HG02938 (cell line): ENCODE results near the gene FN1.

Experiments
- ATAC-seq: cut with Tn5 transposase; IDR thresholded peaks from one replicate; pipeline ENCODE4 v1.9.1; 2021; ENCODE audit warnings: mild to moderate bottlenecking, moderate library complexity; ENCODE audit not compliant: unreplicated experiment

The FN1 gene

GRCh38 chr2:215388002-215388728, 47.7 kb downstream of the FN1 start:
- no peak for ATAC-seq

- ATAC-seq: no peak
Observed at GRCh38 chr2:215386566-215386965, 49.3 kb downstream of the FN1 start.

GRCh38 chr2:215384710-215385109, 51.2 kb downstream of the FN1 start:
- ATAC-seq: no peak

- ATAC-seq: no peak
Observed at GRCh38 chr2:215383652-215384279, 52.1 kb downstream of the FN1 start.

GRCh38 chr2:215382480-215382879, 53.4 kb downstream of the FN1 start:
- no peak for ATAC-seq

GRCh38 chr2:215382011-215382410, 53.9 kb downstream of the FN1 start:
- no peak for ATAC-seq

- ATAC-seq: no peak
Observed at GRCh38 chr2:215380699-215381098, 55.2 kb downstream of the FN1 start.

GRCh38 chr2:215379948-215380347, 55.9 kb downstream of the FN1 start:
- ATAC-seq: no peak

GRCh38 chr2:215379039-215379438, 56.8 kb downstream of the FN1 start:
- ATAC-seq: no peak

GRCh38 chr2:215378045-215378444, 57.8 kb downstream of the FN1 start:
- ATAC-seq: no peak

GRCh38 chr2:215377283-215377682, 58.6 kb downstream of the FN1 start:
- no peak for ATAC-seq

GRCh38 chr2:215376103-215376780, 59.6 kb downstream of the FN1 start:
- no peak for ATAC-seq

- no peak for ATAC-seq
Observed at GRCh38 chr2:215375467-215375830, 60.4 kb downstream of the FN1 start.

GRCh38 chr2:215374642-215375466, 61.0 kb downstream of the FN1 start:
- no peak for ATAC-seq

- no peak for ATAC-seq
Observed at GRCh38 chr2:215374002-215374401, 61.9 kb downstream of the FN1 start.

- no peak for ATAC-seq
Observed at GRCh38 chr2:215372968-215373649, 62.8 kb downstream of the FN1 start.

- ATAC-seq: no peak
Observed at GRCh38 chr2:215371915-215372897, 63.7 kb downstream of the FN1 start.

- no peak for ATAC-seq
Observed at GRCh38 chr2:215370112-215370965, 65.5 kb downstream of the FN1 start.
